GM12891 (cell line): ENCODE data around the gene RALGAPA2.

Source experiments
- DNase-seq: peaks from one replicate; pipeline ENCODE4 v3.0.0; 2011; ENCODE audit warnings: low spot score; ENCODE audit not compliant: insufficient read length
- FAIRE-seq: peaks from 2 replicates; lab custom pipeline; 2011; peaks lifted over from hg19 to GRCh38; lab: Jason Lieb, UNC
- PAX5 ChIP-seq: IDR thresholded peaks from 2 replicates; pipeline ENCODE4 v1.6.1; 2011; ENCODE audit warnings: low read length, moderate library complexity, mild to moderate bottlenecking; ENCODE audit not compliant: insufficient read depth, severe bottlenecking
- POLR2A ChIP-seq: IDR thresholded peaks from 2 replicates; pipeline ENCODE4 v1.6.1; 2011; ENCODE audit warnings: low read depth, low read length, control low read depth
- POLR2AphosphoS5 ChIP-seq: IDR thresholded peaks from 2 replicates; pipeline ENCODE4 v1.6.1; 2011; ENCODE audit warnings: low read depth, low read length, control low read depth
- POU2F2 ChIP-seq: IDR thresholded peaks from 2 replicates; pipeline ENCODE4 v1.6.1; 2011; ENCODE audit warnings: low read depth, mild to moderate bottlenecking, control low read depth, low read length, moderate library complexity
- SPI1 ChIP-seq: IDR thresholded peaks from 2 replicates; pipeline ENCODE4 v1.6.1; 2011; ENCODE audit warnings: low read depth, low read length, control low read depth
- TAF1 ChIP-seq: IDR thresholded peaks from 2 replicates; pipeline ENCODE4 v1.6.1; 2011; ENCODE audit warnings: low read depth, low read length, control low read depth

RALGAPA2 gene

GRCh38 chr20:20446001-20446400, 266.4 kb downstream of the RALGAPA2 start:
- no peak for DNase-seq
- TF ChIP-seq TAF1 (no peak), POLR2AphosphoS5 (no peak), PAX5 (no peak), SPI1 (no peak; the same call in 1 of the 2 replicates)
- no peak for FAIRE-seq

- FAIRE-seq (peak; percentile 70), DNase-seq (no peak)
- TF ChIP-seq SPI1 (no peak), PAX5 (no peak), POLR2A (no peak), POLR2AphosphoS5 (no peak), POU2F2 (no peak), TAF1 (no peak)
Observed at GRCh38 chr20:20443504-20443903, 268.9 kb downstream of the RALGAPA2 start.

GRCh38 chr20:20442466-20442865, 270.0 kb downstream of the RALGAPA2 start:
- no peak for FAIRE-seq
- TF ChIP-seq POU2F2 = no peak
- no peak for TF ChIP-seq TAF1
- TF ChIP-seq PAX5 = no peak
- no peak for TF ChIP-seq POLR2A
- no peak for TF ChIP-seq POLR2AphosphoS5
- TF ChIP-seq SPI1 = no peak
- no peak for DNase-seq

GRCh38 chr20:20440886-20441658, 271.4 kb downstream of the RALGAPA2 start:
- no peak for TF ChIP-seq SPI1
- TF ChIP-seq POLR2A = no peak
- no peak for TF ChIP-seq PAX5
- TF ChIP-seq POU2F2 = no peak
- TF ChIP-seq TAF1 = no peak
- no peak for TF ChIP-seq POLR2AphosphoS5
- DNase-seq (no peak), FAIRE-seq (no peak)

GRCh38 chr20:20440481-20440880, 272.0 kb downstream of the RALGAPA2 start:
- DNase-seq = no peak
- no peak for TF ChIP-seq POLR2A
- no peak for TF ChIP-seq POLR2AphosphoS5
- no peak for FAIRE-seq

GRCh38 chr20:20439602-20440190, 272.7 kb downstream of the RALGAPA2 start:
- TF ChIP-seq PAX5 (no peak), TAF1 (no peak), POLR2AphosphoS5 (no peak), POLR2A (no peak), POU2F2 (no peak), SPI1 (no peak)
- DNase-seq (no peak), FAIRE-seq (no peak)

GRCh38 chr20:20437314-20437713, 275.1 kb downstream of the RALGAPA2 start:
- TF ChIP-seq POLR2A = no peak
- no peak for TF ChIP-seq TAF1
- FAIRE-seq (no peak), DNase-seq (no peak)

- DNase-seq (no peak), FAIRE-seq (no peak)
- TF ChIP-seq PAX5 (no peak), POLR2A (no peak), TAF1 (no peak), SPI1 (no peak), POU2F2 (no peak), POLR2AphosphoS5 (no peak)
Observed at GRCh38 chr20:20436689-20437088, 275.8 kb downstream of the RALGAPA2 start.

- no peak for DNase-seq
- no peak for TF ChIP-seq POLR2A
- no peak for TF ChIP-seq PAX5
- TF ChIP-seq POU2F2 = no peak
- no peak for TF ChIP-seq TAF1
- no peak for TF ChIP-seq SPI1
- TF ChIP-seq POLR2AphosphoS5 = no peak
- no peak for FAIRE-seq
Observed at GRCh38 chr20:20435453-20435852, 277.0 kb downstream of the RALGAPA2 start.

- FAIRE-seq = no peak
- TF ChIP-seq SPI1 (peak; percentile 71), TAF1 (no peak)
- no peak for DNase-seq
Observed at GRCh38 chr20:20432618-20433286, 279.7 kb downstream of the RALGAPA2 start.
